ENCODE results near the gene MED12L. TPM values are rescaled to one million over a fixed set of nuclear protein-coding genes. Genes with fewer than 3 reads are reported as not detected.

The MED12L gene
- total and polyA plus RNA-seq, 12 donors = 0.03 to 4.5 (median 0.71) TPM

GRCh38 chr3:151425627-151426340 lies 340.3 kb downstream of the MED12L start:
- WGBS, 2 donors = 74 to 83% methylated on average over 4 of the region's 4 CpGs
- Histone ChIP-seq H3K36me3 (no peaks in the 10 kb centered on the region), H3K27ac (no peak overlapping the region), H3K9me3 (no peaks in the 10 kb centered on the region), H3K4me1 (peaks cover 0 to 9% (median 0%) of the 10 kb centered on the region in 9 donors), H3K27me3 (no peaks in the 10 kb centered on the region), H3K4me3 (no peak overlapping the region)
- ATAC-seq (no peak), DNase-seq (no peak)
- intact Hi-C loops (cut with DNase I) = no loop called here
- peak in 4 of 9 donors; percentile 9 to 29 (median 19) for TF ChIP-seq CTCF (IDR thresholded peaks at IDR 0.05)

GRCh38 chr3:151426341-151426657 lies 340.8 kb downstream of the MED12L start:
- no peak for DNase-seq
- no peaks in the 10 kb centered on the region for H3K27me3 ChIP-seq
- no peak for TF ChIP-seq CTCF (IDR thresholded peaks at IDR 0.05)
- H3K36me3 ChIP-seq = no peaks in the 10 kb centered on the region
- no peak overlapping the region for H3K27ac ChIP-seq
- H3K9me3 ChIP-seq = no peaks in the 10 kb centered on the region
- ATAC-seq = no peak
- intact Hi-C loops (cut with DNase I) = no loop called here
- peaks cover 0 to 9% (median 0%) of the 10 kb centered on the region in 9 donors for H3K4me1 ChIP-seq
- H3K4me3 ChIP-seq = no peak overlapping the region

GRCh38 chr3:151428386-151428785 lies 342.9 kb downstream of the MED12L start:
- Histone ChIP-seq H3K36me3 (no peaks in the 10 kb centered on the region), H3K4me1 (peaks cover 0 to 9% (median 0%) of the 10 kb centered on the region in 9 donors), H3K4me3 (no peak overlapping the region), H3K27ac (no peak overlapping the region), H3K27me3 (no peaks in the 10 kb centered on the region), H3K9me3 (no peaks in the 10 kb centered on the region)
- DNase-seq (no peak), ATAC-seq (no peak)
- intact Hi-C loops (cut with DNase I) = no loop called here
- WGBS, 2 donors = 91 to 92% methylated on average over 2 of the region's 2 CpGs
- no peak for TF ChIP-seq CTCF (IDR thresholded peaks at IDR 0.05)

GRCh38 chr3:151430821-151431484 lies 345.5 kb downstream of the MED12L start:
- Histone ChIP-seq H3K4me1 (peaks cover 0 to 9% (median 0%) of the 10 kb centered on the region in 9 donors), H3K36me3 (no peaks in the 10 kb centered on the region), H3K27me3 (no peaks in the 10 kb centered on the region), H3K4me3 (no peak overlapping the region), H3K9me3 (no peaks in the 10 kb centered on the region), H3K27ac (no peak overlapping the region)
- intact Hi-C loops (cut with DNase I) = loop anchor here in 1 of 10 donors (10.0 kb wide), 1 partner anchor 484 kb away; no protein-coding TSS in a partner anchor
- ATAC-seq = no peak
- DNase-seq = no peak
- TF ChIP-seq CTCF (IDR thresholded peaks at IDR 0.05) = no peak
- 89% methylated on average over 5 of the region's 5 CpGs for WGBS, 2 donors

Data from heart right ventricle (tissue), 16 donors.